ENCODE data around the gene STAT4.

- TF ChIP-seq, protein P1, sequence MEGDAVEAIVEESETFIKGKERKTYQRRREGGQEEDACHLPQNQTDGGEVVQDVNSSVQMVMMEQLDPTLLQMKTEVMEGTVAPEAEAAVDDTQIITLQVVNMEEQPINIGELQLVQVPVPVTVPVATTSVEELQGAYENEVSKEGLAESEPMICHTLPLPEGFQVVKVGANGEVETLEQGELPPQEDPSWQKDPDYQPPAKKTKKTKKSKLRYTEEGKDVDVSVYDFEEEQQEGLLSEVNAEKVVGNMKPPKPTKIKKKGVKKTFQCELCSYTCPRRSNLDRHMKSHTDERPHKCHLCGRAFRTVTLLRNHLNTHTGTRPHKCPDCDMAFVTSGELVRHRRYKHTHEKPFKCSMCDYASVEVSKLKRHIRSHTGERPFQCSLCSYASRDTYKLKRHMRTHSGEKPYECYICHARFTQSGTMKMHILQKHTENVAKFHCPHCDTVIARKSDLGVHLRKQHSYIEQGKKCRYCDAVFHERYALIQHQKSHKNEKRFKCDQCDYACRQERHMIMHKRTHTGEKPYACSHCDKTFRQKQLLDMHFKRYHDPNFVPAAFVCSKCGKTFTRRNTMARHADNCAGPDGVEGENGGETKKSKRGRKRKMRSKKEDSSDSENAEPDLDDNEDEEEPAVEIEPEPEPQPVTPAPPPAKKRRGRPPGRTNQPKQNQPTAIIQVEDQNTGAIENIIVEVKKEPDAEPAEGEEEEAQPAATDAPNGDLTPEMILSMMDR (IDR thresholded peaks at IDR 0.05) = no peak
- TF ChIP-seq GRHL2 (CRISPR knock-in tag; IDR thresholded peaks at IDR 0.05; ENCODE audit: insufficient replicate concordance, severe bottlenecking) = no peak
- no peak for TF ChIP-seq CBFB (CRISPR knock-in tag; IDR thresholded peaks at IDR 0.05; ENCODE audit: low read depth)
- TF ChIP-seq, protein P2, sequence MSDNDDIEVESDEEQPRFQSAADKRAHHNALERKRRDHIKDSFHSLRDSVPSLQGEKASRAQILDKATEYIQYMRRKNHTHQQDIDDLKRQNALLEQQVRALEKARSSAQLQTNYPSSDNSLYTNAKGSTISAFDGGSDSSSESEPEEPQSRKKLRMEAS (CRISPR knock-in tag; IDR thresholded peaks at IDR 0.05) = no peak
- no peak for TF ChIP-seq TP53 (CRISPR knock-in tag; IDR thresholded peaks at IDR 0.05)
- TF ChIP-seq MLX (CRISPR knock-in tag; IDR thresholded peaks at IDR 0.05) = no peak
- TF ChIP-seq, protein P3, sequence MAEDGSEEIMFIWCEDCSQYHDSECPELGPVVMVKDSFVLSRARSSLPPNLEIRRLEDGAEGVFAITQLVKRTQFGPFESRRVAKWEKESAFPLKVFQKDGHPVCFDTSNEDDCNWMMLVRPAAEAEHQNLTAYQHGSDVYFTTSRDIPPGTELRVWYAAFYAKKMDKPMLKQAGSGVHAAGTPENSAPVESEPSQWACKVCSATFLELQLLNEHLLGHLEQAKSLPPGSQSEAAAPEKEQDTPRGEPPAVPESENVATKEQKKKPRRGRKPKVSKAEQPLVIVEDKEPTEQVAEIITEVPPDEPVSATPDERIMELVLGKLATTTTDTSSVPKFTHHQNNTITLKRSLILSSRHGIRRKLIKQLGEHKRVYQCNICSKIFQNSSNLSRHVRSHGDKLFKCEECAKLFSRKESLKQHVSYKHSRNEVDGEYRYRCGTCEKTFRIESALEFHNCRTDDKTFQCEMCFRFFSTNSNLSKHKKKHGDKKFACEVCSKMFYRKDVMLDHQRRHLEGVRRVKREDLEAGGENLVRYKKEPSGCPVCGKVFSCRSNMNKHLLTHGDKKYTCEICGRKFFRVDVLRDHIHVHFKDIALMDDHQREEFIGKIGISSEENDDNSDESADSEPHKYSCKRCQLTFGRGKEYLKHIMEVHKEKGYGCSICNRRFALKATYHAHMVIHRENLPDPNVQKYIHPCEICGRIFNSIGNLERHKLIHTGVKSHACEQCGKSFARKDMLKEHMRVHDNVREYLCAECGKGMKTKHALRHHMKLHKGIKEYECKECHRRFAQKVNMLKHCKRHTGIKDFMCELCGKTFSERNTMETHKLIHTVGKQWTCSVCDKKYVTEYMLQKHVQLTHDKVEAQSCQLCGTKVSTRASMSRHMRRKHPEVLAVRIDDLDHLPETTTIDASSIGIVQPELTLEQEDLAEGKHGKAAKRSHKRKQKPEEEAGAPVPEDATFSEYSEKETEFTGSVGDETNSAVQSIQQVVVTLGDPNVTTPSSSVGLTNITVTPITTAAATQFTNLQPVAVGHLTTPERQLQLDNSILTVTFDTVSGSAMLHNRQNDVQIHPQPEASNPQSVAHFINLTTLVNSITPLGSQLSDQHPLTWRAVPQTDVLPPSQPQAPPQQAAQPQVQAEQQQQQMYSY (CRISPR knock-in tag; IDR thresholded peaks at IDR 0.05) = no peak
- no peak for TF ChIP-seq OVOL2 (CRISPR knock-in tag; IDR thresholded peaks at IDR 0.05; ENCODE audit: borderline replicate concordance)
- TF ChIP-seq SP1 (CRISPR knock-in tag; conservative IDR thresholded peaks at IDR 0.05) = no peak
- TF ChIP-seq ATF2 (CRISPR knock-in tag; IDR thresholded peaks at IDR 0.05; ENCODE audit: borderline replicate concordance, low read depth) = no peak
- TF ChIP-seq E2F4 (CRISPR knock-in tag; IDR thresholded peaks at IDR 0.05; ENCODE audit: borderline replicate concordance, low read depth) = no peak
- no peak for TF ChIP-seq GABPB1 (CRISPR knock-in tag; IDR thresholded peaks at IDR 0.05)
Observed at GRCh38 chr2:191177751-191178736, 27.2 kb upstream of the STAT4 start.
